MM.1S (cell line): Measurements from ENCODE around the gene BBS1.

Experiments
- DNase-seq: peaks from one replicate; pipeline ENCODE4 v3.0.0-alpha.2; 2015
- H2AFZ ChIP-seq: fragments of 300-600 bp; sonication (generic); 2 replicates; pipeline ENCODE4 v1.6.0; 2016; ENCODE audit warnings: antibody characterized with exemption, low read length
- H3F3A ChIP-seq: fragments of 300-600 bp; sonication (generic); 2 replicates; pipeline ENCODE4 v1.6.1; 2016; ENCODE audit warnings: mild to moderate bottlenecking, antibody characterized with exemption, low read length, moderate library complexity, mixed read lengths; ENCODE audit not compliant: insufficient read depth
- H3K27ac ChIP-seq: fragments of 300-600 bp; sonication (generic); 2 replicates; pipeline ENCODE4 v1.5.1; 2016; ENCODE audit warnings: mild to moderate bottlenecking, low read length
- H3K27me3 ChIP-seq: fragments of 300-600 bp; sonication (generic); replicated peaks from 2 replicates; pipeline ENCODE4 v1.6.0; 2016; ENCODE audit warnings: low read length; ENCODE audit not compliant: insufficient read depth
- H3K36me3 ChIP-seq: fragments of 300-600 bp; sonication (generic); replicated peaks from 2 replicates; pipeline ENCODE4 v1.6.1; 2016; ENCODE audit warnings: mild to moderate bottlenecking, low read length, mixed read lengths; ENCODE audit not compliant: insufficient read depth
- H3K4me1 ChIP-seq: fragments of 300-600 bp; sonication (generic); 2 replicates; pipeline ENCODE4 v1.6.1; 2016; ENCODE audit warnings: low read length, mixed read lengths
- H3K4me2 ChIP-seq: fragments of 300-600 bp; sonication (generic); 2 replicates; pipeline ENCODE4 v1.6.0; 2016; ENCODE audit warnings: low read depth, low read length
- H3K4me3 ChIP-seq: fragments of 300-600 bp; sonication (generic); 2 replicates; pipeline ENCODE4 v1.5.1; 2016; ENCODE audit warnings: low read length, mixed read lengths
- H3K79me2 ChIP-seq: fragments of 300-600 bp; sonication (generic); 2 replicates; pipeline ENCODE4 v1.6.1; 2016; ENCODE audit warnings: mixed run types, low read length, mixed read lengths
- H3K9ac ChIP-seq: fragments of 300-600 bp; sonication (generic); 2 replicates; pipeline ENCODE4 v1.6.1; 2016; ENCODE audit warnings: low read length, mixed read lengths
- H3K9me2 ChIP-seq: fragments of 300-600 bp; sonication (generic); replicated peaks from 2 replicates; pipeline ENCODE4 v1.6.1; 2016; ENCODE audit warnings: mild to moderate bottlenecking, low read length, mixed read lengths; ENCODE audit not compliant: insufficient read depth
- H3K9me3 ChIP-seq: fragments of 300-600 bp; sonication (generic); replicated peaks from 2 replicates; pipeline ENCODE4 v1.6.1; 2016; ENCODE audit warnings: mild to moderate bottlenecking, low read length, mixed read lengths; ENCODE audit not compliant: insufficient read depth
- H4K20me1 ChIP-seq: fragments of 300-600 bp; sonication (generic); 2 replicates; pipeline ENCODE4 v1.6.1; 2016; ENCODE audit warnings: mild to moderate bottlenecking, low read length, moderate library complexity, mixed read lengths; ENCODE audit not compliant: insufficient read depth
- CTCF ChIP-seq: fragments of 300-600 bp; sonication (generic); IDR thresholded peaks from 2 replicates; pipeline ENCODE4 v1.5.1; 2016; ENCODE audit warnings: antibody characterized with exemption, low read length, mixed read lengths
- EZH2 ChIP-seq: fragments of 300-600 bp; sonication (generic); optimal IDR thresholded peaks from 2 replicates; pipeline ENCODE3; 2017; ENCODE audit warnings: low read depth, mild to moderate bottlenecking, antibody characterized with exemption, low read length, mixed read lengths
- EZH2phosphoT487 ChIP-seq: fragments of 300-600 bp; sonication (generic); IDR thresholded peaks from 2 replicates; pipeline ENCODE4 v1.6.1; 2018; ENCODE audit warnings: antibody characterized with exemption, low read length

Gene BBS1

GRCh38 chr11:66464916-66465315, 45.5 kb upstream of the BBS1 start:
- Histone ChIP-seq H3K9me3 (no peaks in the 10 kb centered on the region), H3K9me2 (no peaks in the 10 kb centered on the region), H3K36me3 (no peaks in the 10 kb centered on the region), H4K20me1 (no peaks in the 10 kb centered on the region), H3K27ac (no peak overlapping the region), H3K79me2 (peaks cover 5% of the 10 kb centered on the region; the same call in 1 of the 2 replicates), H2AFZ (no peak overlapping the region), H3K4me1 (peaks cover 6% of the 10 kb centered on the region; the same call in 1 of the 2 replicates), H3K4me2 (no peak overlapping the region), H3K27me3 (no peaks in the 10 kb centered on the region), H3F3A (no peaks in the 10 kb centered on the region), H3K9ac (no peak overlapping the region), H3K4me3 (no peak overlapping the region)
- no peak for TF ChIP-seq CTCF
- TF ChIP-seq EZH2, result no peak
- no peak for TF ChIP-seq EZH2phosphoT487
- DNase-seq, result no peak

GRCh38 chr11:66465373-66466224, 44.8 kb upstream of the BBS1 start:
- no peaks in the 10 kb centered on the region for H3K27me3 ChIP-seq
- H3K79me2 ChIP-seq, result peaks cover 5% of the 10 kb centered on the region; the same call in 1 of the 2 replicates
- no peaks in the 10 kb centered on the region for H4K20me1 ChIP-seq
- no peak overlapping the region for H3K4me3 ChIP-seq
- H3K4me1 ChIP-seq, result peaks cover 6% of the 10 kb centered on the region; the same call in 1 of the 2 replicates
- DNase-seq, result no peak
- no peak overlapping the region for H3K9ac ChIP-seq
- H3K4me2 ChIP-seq, result peak overlapping the region; percentile 88; the same call in 1 of the 2 replicates
- no peaks in the 10 kb centered on the region for H3K36me3 ChIP-seq
- H3K27ac ChIP-seq, result no peak overlapping the region
- TF ChIP-seq CTCF (no peak), EZH2 (no peak), EZH2phosphoT487 (no peak)
- no peaks in the 10 kb centered on the region for H3K9me2 ChIP-seq
- H3F3A ChIP-seq, result no peaks in the 10 kb centered on the region
- no peaks in the 10 kb centered on the region for H3K9me3 ChIP-seq
- 0 out of 2 replicates have a peak overlapping the region, but pooled peaks have one; percentile 77 for H2AFZ ChIP-seq

GRCh38 chr11:66466225-66467033, 44.0 kb upstream of the BBS1 start, which contains the start of gene PELI3:
PELI3 (plus strand) TSS chr11:66466905; CDS start chr11:66468129, 1,224 bp downstream.
- no peak for TF ChIP-seq EZH2phosphoT487
- no peaks in the 10 kb centered on the region for H3K9me2 ChIP-seq
- H3K27me3 ChIP-seq, result no peaks in the 10 kb centered on the region
- H3K36me3 ChIP-seq, result no peaks in the 10 kb centered on the region
- no peaks in the 10 kb centered on the region for H3K9me3 ChIP-seq
- no peak within 1 kb of the TSS for H3K27ac ChIP-seq
- H3K4me2 ChIP-seq, result peak within 1 kb of the TSS; percentile 99
- H3K4me1 ChIP-seq, result peaks cover 6% of the 10 kb centered on the region; the same call in 1 of the 2 replicates
- DNase-seq, result peak; percentile 87
- peak within 1 kb of the TSS; percentile 78 for H2AFZ ChIP-seq
- H3K79me2 ChIP-seq, result peaks cover 5% of the 10 kb centered on the region; the same call in 1 of the 2 replicates
- H3K9ac ChIP-seq, result peak within 1 kb of the TSS; percentile 70; the same call in 1 of the 2 replicates
- H3K4me3 ChIP-seq, result peak within 1 kb of the TSS; percentile 92
- no peaks in the 10 kb centered on the region for H4K20me1 ChIP-seq
- H3F3A ChIP-seq, result no peaks in the 10 kb centered on the region
